GM12878 (cell line): Measurements from ENCODE around the gene ISLR. TPM values are rescaled to one million over a fixed set of nuclear protein-coding genes. Genes with fewer than 3 reads are reported as not detected.

Source experiments
- ATAC-seq: fragments of 200-7000 bp; cut with Tn5 transposase; 3 replicates; pipeline ENCODE4 v1.9.1; 2020; ENCODE audit warnings: mild to moderate bottlenecking, moderate library complexity
- BruUV-seq: library from RNA; stranded (reverse); fragments of 400-500 nt; replicated peaks from 2 replicates; lab custom pipeline; 2021; lab: Mats Ljungman, UMichigan
- CTCF ChIA-PET: fragments of 300-600 bp; sonication (Branson Sonifier 250); formaldehyde crosslinking; extraction: SDS; loops from one replicate; lab custom pipeline; 2021; ENCODE audit warnings: inconsistent platforms; lab: Yijun Ruan, JAX
- POLR2A ChIA-PET: fragments of 350-600 bp; formaldehyde crosslinking; extraction: SDS; loops from one replicate; lab custom pipeline; 2021; ENCODE audit warnings: inconsistent platforms; lab: Charles Lee
- RAD21 ChIA-PET: fragments of 300-600 bp; sonication (Branson Sonifier 250); formaldehyde crosslinking; loops from one replicate; lab custom pipeline; 2023; ENCODE audit warnings: antibody characterized with exemption; ENCODE audit not compliant: unreplicated experiment; lab: Charles Lee
- SMC1A ChIA-PET: fragments of 300-600 bp; sonication (Branson Sonifier 250); formaldehyde crosslinking; loops from one replicate; lab custom pipeline; 2023; ENCODE audit not compliant: unreplicated experiment, uncharacterized antibody; lab: Charles Lee
- DNase-seq: peaks from one replicate; pipeline ENCODE4 v3.0.0-alpha.2; 2011; ENCODE audit warnings: low read depth, low spot score
- FAIRE-seq: peaks from 3 replicates; lab custom pipeline; 2011; peaks lifted over from hg19 to GRCh38; lab: Jason Lieb, UNC
- H2AFZ ChIP-seq: 2 replicates; pipeline ENCODE4 v1.6.0; 2011; ENCODE audit warnings: low read depth, low read length, control low read depth; ENCODE audit not compliant: control insufficient read depth
- H3K27ac ChIP-seq: 2 replicates; pipeline ENCODE4 v1.5.1; 2011; ENCODE audit warnings: control low read depth; ENCODE audit not compliant: control insufficient read depth, insufficient read depth
- H3K27me3 ChIP-seq, 2 experiments: replicated peaks in 1 of 2; 2 replicates each; pipeline versions ENCODE4 v1.6.0 to v1.6.1; 2011; ENCODE audit warnings: low read length in 1 of 2; ENCODE audit not compliant: control insufficient read depth in 2 of 2, insufficient read depth in 2 of 2
- H3K36me3 ChIP-seq, 2 experiments: 2 replicates each; pipeline ENCODE4 v1.5.1; 2011; ENCODE audit warnings: low read length in 1 of 2; ENCODE audit not compliant: control insufficient read depth in 2 of 2, insufficient read depth in 2 of 2
- H3K4me1 ChIP-seq: 2 replicates; pipeline ENCODE4 v1.6.1; 2011; ENCODE audit warnings: mild to moderate bottlenecking, low read length, moderate library complexity, mixed read lengths; ENCODE audit not compliant: control insufficient read depth, insufficient read depth
- H3K4me2 ChIP-seq: 2 replicates; pipeline ENCODE4 v1.6.0; 2011; ENCODE audit warnings: control low read depth; ENCODE audit not compliant: control insufficient read depth, insufficient read depth
- H3K4me3 ChIP-seq: fragments of 200-600 bp; sonication (generic); 2 replicates; pipeline ENCODE4 v1.5.1; 2016
- H3K79me2 ChIP-seq: 2 replicates; pipeline ENCODE4 v1.6.0; 2011; ENCODE audit warnings: low read length; ENCODE audit not compliant: control insufficient read depth, insufficient read depth
- H3K9ac ChIP-seq: 2 replicates; pipeline ENCODE4 v1.8.0; 2011; ENCODE audit warnings: low read length, control low read depth, mixed read lengths; ENCODE audit not compliant: control insufficient read depth, insufficient read depth
- H3K9me3 ChIP-seq: replicated peaks from 3 replicates; pipeline ENCODE4 v1.5.1; 2011; ENCODE audit warnings: mild to moderate bottlenecking, low read length; ENCODE audit not compliant: control insufficient read depth, insufficient read depth
- H4K20me1 ChIP-seq: 2 replicates; pipeline ENCODE4 v1.6.0; 2011; ENCODE audit not compliant: control insufficient read depth, insufficient read depth
- CREB1 ChIP-seq: IDR thresholded peaks from 2 replicates; pipeline ENCODE4 v1.6.1; 2012; ENCODE audit warnings: low read depth, mild to moderate bottlenecking, inconsistent platforms
- ETV6 ChIP-seq, 2 experiments: fragments of 450-650 bp in 1 of 2; IDR thresholded peaks in 1 of 2; conservative IDR thresholded peaks in 1 of 2; 2 replicates each; pipeline ENCODE4 v1.6.1; 2014; ENCODE audit warnings: antibody characterized with exemption in 1 of 2, borderline replicate concordance in 1 of 2, low read depth in 1 of 2, mild to moderate bottlenecking in 1 of 2, moderate library complexity in 1 of 2
- FOXM1 ChIP-seq: IDR thresholded peaks from 2 replicates; pipeline ENCODE4 v1.6.1; 2012; ENCODE audit warnings: low read depth, mild to moderate bottlenecking, inconsistent platforms, low read length, moderate library complexity
- NBN ChIP-seq: fragments of 450-650 bp; IDR thresholded peaks from 2 replicates; pipeline ENCODE4 v1.6.1; 2016
- NFIC ChIP-seq: IDR thresholded peaks from 2 replicates; pipeline ENCODE4 v1.6.1; 2012; ENCODE audit warnings: low read depth, mild to moderate bottlenecking, inconsistent platforms, low read length, moderate library complexity
- NR2C1 ChIP-seq: fragments of 450-650 bp; IDR thresholded peaks from 2 replicates; pipeline ENCODE4 v1.6.1; 2017; ENCODE audit warnings: antibody characterized with exemption, mild to moderate bottlenecking, moderate library complexity
- SMARCA5 ChIP-seq: fragments of 450-650 bp; IDR thresholded peaks from 2 replicates; pipeline ENCODE4 v1.6.1; 2017; ENCODE audit warnings: mild to moderate bottlenecking
- ZNF207 ChIP-seq: fragments of 450-650 bp; IDR thresholded peaks from 2 replicates; pipeline ENCODE4 v1.6.1; 2014; ENCODE audit warnings: antibody characterized with exemption, mild to moderate bottlenecking, borderline replicate concordance
- ZSCAN29 ChIP-seq: fragments of 450-650 bp; IDR thresholded peaks from 2 replicates; pipeline ENCODE4 v1.6.1; 2017; ENCODE audit warnings: mild to moderate bottlenecking, moderate library complexity
- ZZZ3 ChIP-seq: IDR thresholded peaks from 2 replicates; pipeline ENCODE4 v1.6.1; 2011; ENCODE audit warnings: low read depth; ENCODE audit not compliant: control insufficient read depth, insufficient read length
- WGBS: methylation state at CpG from one replicate; pipeline ENCODE4 v1.1.6; 2016; ENCODE audit warnings: low lambda C conversion rate; ENCODE audit not compliant: insufficient replicate concordance, insufficient coverage; ENCODE audit errors: missing lambda C conversion rate; 5-methylcytosine and 5-hydroxymethylcytosine counted together
- in situ Hi-C: fragments of 300-500 bp; cut with MboI; formaldehyde crosslinking; loops from 9 replicates; pipeline ENCODE4 v1.14.3; 2018; ENCODE audit warnings: mixed read lengths
- intact Hi-C: fragments of 100-400 bp; cut with micrococcal nuclease; formaldehyde crosslinking; loops from one replicate; pipeline ENCODE4 v1.14.2; 2022; ENCODE audit not compliant: unreplicated experiment
- polyA plus RNA-seq, 11 experiments: library from polyadenylated mRNA; depleted of rRNA in 4 of 11; unstranded in 6 of 11; stranded (reverse) in 5 of 11; fragments of >200 nt; fragmentation: Nextera tagmentation in 4 of 11; fragmentation: Illumina TruSeq in 1 of 11; extraction: Ambion mirVana in 4 of 11; extraction: Trizol in 1 of 11; gene quantifications; 1 replicate in 1 of 11; 2 replicates in 10 of 11; pipeline versions ENCODE4 v1.2.1 to v1.2.3, GENCODE V29; 2011 to 2016; ENCODE audit warnings: inconsistent platforms in 2 of 11, missing spikeins in 2 of 11, low read depth in 1 of 11
- total RNA-seq, 4 experiments: library from RNA; depleted of rRNA in 3 of 4; stranded (reverse); fragments of >200 nt in 3 of 4; fragmentation: Illumina TruSeq in 1 of 4; extraction: Trizol in 1 of 4; gene quantifications; 2 replicates each; pipeline versions ENCODE4 v1.2.1 to v1.2.3, GENCODE V29; 2013 to 2021
- TF ChIP-seq, protein P1 (sequence below): fragments of 450-650 bp; IDR thresholded peaks from 2 replicates; pipeline ENCODE4 v1.6.1; 2017; ENCODE audit warnings: mild to moderate bottlenecking, moderate library complexity
- TF ChIP-seq, protein P2 (sequence below): fragments of 450-650 bp; IDR thresholded peaks from 2 replicates; pipeline ENCODE4 v1.6.1; 2017; ENCODE audit warnings: borderline replicate concordance

Gene ISLR
- total and polyA plus RNA-seq, 10 of the 15 experiments (the other 5 are each of a cell fraction or from before 2014, with no cell fraction given): 0.03 to 1.8 (median 0.54) TPM

DNA sequence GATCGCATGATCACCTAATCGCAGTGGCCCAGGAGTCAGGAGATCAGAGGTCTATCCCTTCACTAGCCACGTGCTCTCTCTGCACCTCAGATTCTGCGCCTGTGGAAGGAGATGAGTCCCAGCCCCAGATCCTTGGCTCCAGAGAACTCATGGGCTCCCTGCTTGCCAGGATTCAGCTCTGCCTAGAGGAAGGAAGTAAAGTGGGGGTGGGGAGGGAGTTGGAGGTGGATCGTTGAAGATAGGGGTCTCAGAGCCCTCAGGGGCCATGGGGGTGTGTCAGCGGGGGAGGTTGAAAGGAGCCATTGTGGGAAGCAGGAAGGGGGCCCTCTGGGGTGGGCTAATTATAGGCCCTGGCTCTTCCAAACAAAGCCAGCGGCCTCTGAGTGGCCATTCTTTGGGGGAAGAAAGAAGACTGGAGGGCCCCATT, 40.4 kb downstream of the ISLR start:
- ATAC-seq (no peak), DNase-seq (no peak), FAIRE-seq (no peak)
- ChIA-PET POLR2A (no interaction called here), RAD21 (no interaction called here), CTCF (no interaction called here), SMC1A (no interaction called here)
- in situ Hi-C loops: no loop called here
- Histone ChIP-seq H3K4me1 (peaks cover 44% of the 10 kb centered on the region), H3K27me3 (no peaks in the 10 kb centered on the region), H2AFZ (no peak overlapping the region), H3K79me2 (no peaks in the 10 kb centered on the region), H4K20me1 (no peaks in the 10 kb centered on the region), H3K27ac (no peak overlapping the region), H3K9ac (no peak overlapping the region), H3K4me3 (no peak overlapping the region), H3K9me3 (no peaks in the 10 kb centered on the region), H3K4me2 (no peak overlapping the region), H3K36me3 (no peaks in the 10 kb centered on the region)
- no TSS peak for BruUV-seq
- WGBS: 77% methylated on average over 7 of the region's 7 CpGs
- intact Hi-C loops: no loop called here
- no peak for TF ChIP-seq FOXM1
- TF ChIP-seq ZSCAN29: no peak
- TF ChIP-seq NFIC: no peak
- TF ChIP-seq NBN: no peak
- TF ChIP-seq ETV6 (conservative IDR thresholded peaks at IDR 0.05 in 1 of 2, IDR thresholded peaks at IDR 0.05 in 1 of 2; ENCODE audit: borderline replicate concordance in 1 of 2, low read depth in 1 of 2): no peak
- TF ChIP-seq, protein P1, sequence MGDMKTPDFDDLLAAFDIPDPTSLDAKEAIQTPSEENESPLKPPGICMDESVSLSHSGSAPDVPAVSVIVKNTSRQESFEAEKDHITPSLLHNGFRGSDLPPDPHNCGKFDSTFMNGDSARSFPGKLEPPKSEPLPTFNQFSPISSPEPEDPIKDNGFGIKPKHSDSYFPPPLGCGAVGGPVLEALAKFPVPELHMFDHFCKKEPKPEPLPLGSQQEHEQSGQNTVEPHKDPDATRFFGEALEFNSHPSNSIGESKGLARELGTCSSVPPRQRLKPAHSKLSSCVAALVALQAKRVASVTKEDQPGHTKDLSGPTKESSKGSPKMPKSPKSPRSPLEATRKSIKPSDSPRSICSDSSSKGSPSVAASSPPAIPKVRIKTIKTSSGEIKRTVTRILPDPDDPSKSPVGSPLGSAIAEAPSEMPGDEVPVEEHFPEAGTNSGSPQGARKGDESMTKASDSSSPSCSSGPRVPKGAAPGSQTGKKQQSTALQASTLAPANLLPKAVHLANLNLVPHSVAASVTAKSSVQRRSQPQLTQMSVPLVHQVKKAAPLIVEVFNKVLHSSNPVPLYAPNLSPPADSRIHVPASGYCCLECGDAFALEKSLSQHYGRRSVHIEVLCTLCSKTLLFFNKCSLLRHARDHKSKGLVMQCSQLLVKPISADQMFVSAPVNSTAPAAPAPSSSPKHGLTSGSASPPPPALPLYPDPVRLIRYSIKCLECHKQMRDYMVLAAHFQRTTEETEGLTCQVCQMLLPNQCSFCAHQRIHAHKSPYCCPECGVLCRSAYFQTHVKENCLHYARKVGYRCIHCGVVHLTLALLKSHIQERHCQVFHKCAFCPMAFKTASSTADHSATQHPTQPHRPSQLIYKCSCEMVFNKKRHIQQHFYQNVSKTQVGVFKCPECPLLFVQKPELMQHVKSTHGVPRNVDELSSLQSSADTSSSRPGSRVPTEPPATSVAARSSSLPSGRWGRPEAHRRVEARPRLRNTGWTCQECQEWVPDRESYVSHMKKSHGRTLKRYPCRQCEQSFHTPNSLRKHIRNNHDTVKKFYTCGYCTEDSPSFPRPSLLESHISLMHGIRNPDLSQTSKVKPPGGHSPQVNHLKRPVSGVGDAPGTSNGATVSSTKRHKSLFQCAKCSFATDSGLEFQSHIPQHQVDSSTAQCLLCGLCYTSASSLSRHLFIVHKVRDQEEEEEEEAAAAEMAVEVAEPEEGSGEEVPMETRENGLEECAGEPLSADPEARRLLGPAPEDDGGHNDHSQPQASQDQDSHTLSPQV: no peak
- TF ChIP-seq NR2C1: no peak
- TF ChIP-seq ZZZ3: no peak
- no peak for TF ChIP-seq SMARCA5
- TF ChIP-seq ZNF207: no peak
- no peak for TF ChIP-seq CREB1
- TF ChIP-seq, protein P2, sequence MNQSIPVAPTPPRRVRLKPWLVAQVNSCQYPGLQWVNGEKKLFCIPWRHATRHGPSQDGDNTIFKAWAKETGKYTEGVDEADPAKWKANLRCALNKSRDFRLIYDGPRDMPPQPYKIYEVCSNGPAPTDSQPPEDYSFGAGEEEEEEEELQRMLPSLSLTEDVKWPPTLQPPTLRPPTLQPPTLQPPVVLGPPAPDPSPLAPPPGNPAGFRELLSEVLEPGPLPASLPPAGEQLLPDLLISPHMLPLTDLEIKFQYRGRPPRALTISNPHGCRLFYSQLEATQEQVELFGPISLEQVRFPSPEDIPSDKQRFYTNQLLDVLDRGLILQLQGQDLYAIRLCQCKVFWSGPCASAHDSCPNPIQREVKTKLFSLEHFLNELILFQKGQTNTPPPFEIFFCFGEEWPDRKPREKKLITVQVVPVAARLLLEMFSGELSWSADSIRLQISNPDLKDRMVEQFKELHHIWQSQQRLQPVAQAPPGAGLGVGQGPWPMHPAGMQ: no peak
